Transverse colon (tissue), 3 donors: ENCODE measurements around the gene GNB1L.

ENCODE experiments used
- EP300 ChIP-seq: sonication (generic); formaldehyde crosslinking; IDR thresholded peaks from one replicate; pipeline ENCODE4 v1.6.1; 2017; ENCODE audit warnings: antibody characterized with exemption, low read depth
- POLR2A ChIP-seq: fragments of 450-650 bp; IDR thresholded peaks from one replicate; pipeline ENCODE4 v1.6.1; 2016; ENCODE audit warnings: antibody characterized with exemption, mild to moderate bottlenecking, moderate library complexity
- POLR2AphosphoS5 ChIP-seq, 3 donors: sonication (generic); formaldehyde crosslinking; IDR thresholded peaks; one replicate each; pipeline ENCODE4 v1.6.1; 2016; ENCODE audit warnings: antibody characterized with exemption in 3 of 3

DNA sequence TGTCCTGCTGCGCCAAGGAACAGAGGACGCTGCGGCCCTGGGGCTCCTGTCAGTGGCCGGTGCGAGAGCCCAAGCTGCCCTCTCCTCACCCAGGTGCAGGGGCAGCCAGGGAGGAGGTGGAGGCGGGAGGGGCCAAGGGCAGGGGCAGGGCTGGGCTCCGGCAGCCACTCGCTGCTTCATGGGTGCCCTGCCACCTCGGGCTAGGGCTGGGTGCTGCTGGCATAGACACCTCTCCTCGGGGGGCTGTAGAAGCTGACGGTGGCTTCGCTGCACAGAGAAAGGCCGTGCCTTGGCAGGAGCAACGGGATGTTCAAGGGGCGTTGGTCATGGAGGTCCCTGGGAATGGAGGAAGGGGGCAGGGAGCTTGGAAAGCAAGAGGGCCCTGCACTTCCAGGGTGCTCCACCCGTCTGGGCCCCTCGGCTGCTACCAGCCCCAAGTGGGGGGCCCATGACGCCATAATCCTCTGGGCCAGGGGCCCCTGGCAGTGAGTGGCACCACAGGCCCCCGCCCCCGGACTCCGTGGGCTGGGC, 95.7 kb downstream of the GNB1L start:
- TF ChIP-seq EP300 (no peak), POLR2AphosphoS5 (IDR thresholded peaks at IDR 0.05) (no peak), POLR2A (no peak)
